OCI-LY1 (cell line): ENCODE data around the gene PDZRN3.

Experiments used
- EZH2 ChIP-seq: fragments of 200-600 bp; sonication (generic), shearing (Covaris generic); IDR thresholded peaks from 2 replicates; pipeline ENCODE4 v1.8.0; 2017; ENCODE audit warnings: borderline replicate concordance, mixed run types, mild to moderate bottlenecking, antibody characterized with exemption, low read length, moderate library complexity, mixed read lengths
- TF ChIP-seq, protein P1 (sequence below): fragments of 200-600 bp; sonication (generic), shearing (Covaris generic); IDR thresholded peaks from 2 replicates; pipeline ENCODE4 v1.5.1; 2017; ENCODE audit warnings: mild to moderate bottlenecking, antibody characterized with exemption, low read length, moderate library complexity, mixed read lengths

DNA sequence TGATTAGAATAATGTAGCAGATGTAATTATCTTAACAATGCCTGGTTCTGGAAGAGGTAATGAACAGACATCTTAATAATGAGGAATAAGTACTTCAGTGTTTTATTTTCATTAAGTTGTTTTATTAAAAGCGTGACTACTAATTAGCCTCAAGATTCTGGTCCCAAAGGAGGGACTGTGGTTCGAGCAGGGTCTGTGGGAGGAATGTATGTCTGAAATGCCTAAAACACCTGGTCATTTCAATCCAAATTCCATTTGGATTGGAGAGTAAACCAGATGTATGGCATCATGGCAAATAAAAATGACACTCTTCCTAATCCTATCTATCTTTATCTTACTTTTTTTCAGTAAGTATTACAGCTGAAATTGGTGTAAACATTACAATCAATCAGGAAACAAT, 243.2 kb downstream of the PDZRN3 start:
- TF ChIP-seq, protein P1, sequence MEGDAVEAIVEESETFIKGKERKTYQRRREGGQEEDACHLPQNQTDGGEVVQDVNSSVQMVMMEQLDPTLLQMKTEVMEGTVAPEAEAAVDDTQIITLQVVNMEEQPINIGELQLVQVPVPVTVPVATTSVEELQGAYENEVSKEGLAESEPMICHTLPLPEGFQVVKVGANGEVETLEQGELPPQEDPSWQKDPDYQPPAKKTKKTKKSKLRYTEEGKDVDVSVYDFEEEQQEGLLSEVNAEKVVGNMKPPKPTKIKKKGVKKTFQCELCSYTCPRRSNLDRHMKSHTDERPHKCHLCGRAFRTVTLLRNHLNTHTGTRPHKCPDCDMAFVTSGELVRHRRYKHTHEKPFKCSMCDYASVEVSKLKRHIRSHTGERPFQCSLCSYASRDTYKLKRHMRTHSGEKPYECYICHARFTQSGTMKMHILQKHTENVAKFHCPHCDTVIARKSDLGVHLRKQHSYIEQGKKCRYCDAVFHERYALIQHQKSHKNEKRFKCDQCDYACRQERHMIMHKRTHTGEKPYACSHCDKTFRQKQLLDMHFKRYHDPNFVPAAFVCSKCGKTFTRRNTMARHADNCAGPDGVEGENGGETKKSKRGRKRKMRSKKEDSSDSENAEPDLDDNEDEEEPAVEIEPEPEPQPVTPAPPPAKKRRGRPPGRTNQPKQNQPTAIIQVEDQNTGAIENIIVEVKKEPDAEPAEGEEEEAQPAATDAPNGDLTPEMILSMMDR = no peak
- TF ChIP-seq EZH2 = no peak
